ENCODE measurements around the gene GRIK4. TPM values are rescaled to one million over a fixed set of nuclear protein-coding genes. Genes with fewer than 3 reads are reported as not detected.

GRIK4 gene
- total and polyA plus RNA-seq, 2 donors from 2014 or later, result 0.25 TPM; not detected in 1

GRCh38 chr11:120709808-120710207 is 198.3 kb downstream of the GRIK4 start:
- no peaks in the 10 kb centered on the region for H3K27me3 ChIP-seq (ENCODE audit: control insufficient read depth, insufficient read depth, low read length)
- FAIRE-seq (no peak), DNase-seq (peak in 1 of 5 donors; percentile 21)
- H3K9me3 ChIP-seq (ENCODE audit: control insufficient read depth in 2 of 3, insufficient read depth in 1 of 3, low read length in 3 of 3), result peaks cover 0 to 3% (median 3%) of the 10 kb centered on the region in 3 donors
- no peak overlapping the region for H3K4me3 ChIP-seq (ENCODE audit: low read length in 3 of 3)
- TF ChIP-seq, protein P1, sequence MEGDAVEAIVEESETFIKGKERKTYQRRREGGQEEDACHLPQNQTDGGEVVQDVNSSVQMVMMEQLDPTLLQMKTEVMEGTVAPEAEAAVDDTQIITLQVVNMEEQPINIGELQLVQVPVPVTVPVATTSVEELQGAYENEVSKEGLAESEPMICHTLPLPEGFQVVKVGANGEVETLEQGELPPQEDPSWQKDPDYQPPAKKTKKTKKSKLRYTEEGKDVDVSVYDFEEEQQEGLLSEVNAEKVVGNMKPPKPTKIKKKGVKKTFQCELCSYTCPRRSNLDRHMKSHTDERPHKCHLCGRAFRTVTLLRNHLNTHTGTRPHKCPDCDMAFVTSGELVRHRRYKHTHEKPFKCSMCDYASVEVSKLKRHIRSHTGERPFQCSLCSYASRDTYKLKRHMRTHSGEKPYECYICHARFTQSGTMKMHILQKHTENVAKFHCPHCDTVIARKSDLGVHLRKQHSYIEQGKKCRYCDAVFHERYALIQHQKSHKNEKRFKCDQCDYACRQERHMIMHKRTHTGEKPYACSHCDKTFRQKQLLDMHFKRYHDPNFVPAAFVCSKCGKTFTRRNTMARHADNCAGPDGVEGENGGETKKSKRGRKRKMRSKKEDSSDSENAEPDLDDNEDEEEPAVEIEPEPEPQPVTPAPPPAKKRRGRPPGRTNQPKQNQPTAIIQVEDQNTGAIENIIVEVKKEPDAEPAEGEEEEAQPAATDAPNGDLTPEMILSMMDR (IDR thresholded peaks at IDR 0.05; ENCODE audit: borderline replicate concordance, extremely low read depth, insufficient read depth), result no peak
- no peak overlapping the region for H3K27ac ChIP-seq (ENCODE audit: low read depth in 2 of 2, low read length in 2 of 2)
- H3K9ac ChIP-seq (ENCODE audit: low read length in 3 of 3), result no peak overlapping the region
- intact Hi-C loops (cut with DNase I), result no loop called here
- no peaks in the 10 kb centered on the region for H3K36me3 ChIP-seq (ENCODE audit: control insufficient read depth in 2 of 3, insufficient read depth in 3 of 3, low read length in 3 of 3)
- H3K4me1 ChIP-seq (ENCODE audit: control insufficient read depth in 2 of 3, insufficient read depth in 2 of 3, low read depth in 1 of 3, low read length in 3 of 3), result peaks cover 3 to 6% (median 3%) of the 10 kb centered on the region in 3 donors

GRCh38 chr11:120710354-120711131 is 199.0 kb downstream of the GRIK4 start:
- H3K4me1 ChIP-seq (ENCODE audit: control insufficient read depth in 2 of 3, insufficient read depth in 2 of 3, low read depth in 1 of 3, low read length in 3 of 3), result peaks cover 3 to 6% (median 3%) of the 10 kb centered on the region in 3 donors
- FAIRE-seq, result no peak
- H3K9me3 ChIP-seq (ENCODE audit: control insufficient read depth in 2 of 3, insufficient read depth in 1 of 3, low read length in 3 of 3), result peaks cover 0 to 3% (median 0%) of the 10 kb centered on the region in 3 donors
- TF ChIP-seq, protein P1 (IDR thresholded peaks at IDR 0.05; ENCODE audit: borderline replicate concordance, extremely low read depth, insufficient read depth), result no peak
- H3K9ac ChIP-seq (ENCODE audit: low read length in 3 of 3), result no peak overlapping the region
- intact Hi-C loops (cut with DNase I), result no loop called here
- no peaks in the 10 kb centered on the region for H3K27me3 ChIP-seq (ENCODE audit: control insufficient read depth, insufficient read depth, low read length)
- H3K4me3 ChIP-seq (ENCODE audit: low read length in 3 of 3), result no peak overlapping the region
- H3K36me3 ChIP-seq (ENCODE audit: control insufficient read depth in 2 of 3, insufficient read depth in 3 of 3, low read length in 3 of 3), result no peaks in the 10 kb centered on the region
- DNase-seq, result peak; percentile 85 to 91 (median 89)
- H3K27ac ChIP-seq (ENCODE audit: low read depth in 2 of 2, low read length in 2 of 2), result no peak overlapping the region

DNA sequence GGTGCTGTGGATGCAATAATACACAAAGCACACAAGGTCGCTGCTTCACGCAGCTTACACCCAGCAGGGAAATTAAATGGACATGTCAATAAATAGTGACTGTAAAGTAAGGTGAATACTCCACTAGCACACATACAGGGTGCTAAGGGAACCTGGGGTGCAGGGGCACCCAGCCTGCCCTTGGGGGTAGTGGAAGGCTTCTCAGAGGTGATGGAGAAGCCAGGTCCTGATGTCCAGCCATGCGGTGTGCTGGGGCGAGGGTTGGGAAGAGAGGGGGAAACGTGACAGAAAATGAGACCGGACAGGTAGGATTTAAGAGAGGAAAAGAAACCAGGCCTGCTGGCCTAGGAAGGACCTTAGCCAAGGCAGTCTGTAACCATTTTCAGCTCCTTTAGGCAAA is 200.5 kb downstream of the GRIK4 start:
- no peaks in the 10 kb centered on the region for H3K27me3 ChIP-seq (ENCODE audit: control insufficient read depth, insufficient read depth, low read length)
- intact Hi-C loops (cut with DNase I), result no loop called here
- peaks cover 0 to under 1% (median 0%) of the 10 kb centered on the region in 3 donors for H3K9me3 ChIP-seq (ENCODE audit: control insufficient read depth in 2 of 3, insufficient read depth in 1 of 3, low read length in 3 of 3)
- DNase-seq (no peak), FAIRE-seq (no peak)
- no peak overlapping the region for H3K27ac ChIP-seq (ENCODE audit: low read depth in 2 of 2, low read length in 2 of 2)
- no peaks in the 10 kb centered on the region for H3K36me3 ChIP-seq (ENCODE audit: control insufficient read depth in 2 of 3, insufficient read depth in 3 of 3, low read length in 3 of 3)
- peaks cover 3 to 6% (median 3%) of the 10 kb centered on the region in 3 donors for H3K4me1 ChIP-seq (ENCODE audit: control insufficient read depth in 2 of 3, insufficient read depth in 2 of 3, low read depth in 1 of 3, low read length in 3 of 3)
- H3K9ac ChIP-seq (ENCODE audit: low read length in 3 of 3), result no peak overlapping the region
- TF ChIP-seq, protein P1 (IDR thresholded peaks at IDR 0.05; ENCODE audit: borderline replicate concordance, extremely low read depth, insufficient read depth), result no peak
- H3K4me3 ChIP-seq (ENCODE audit: low read length in 3 of 3), result no peak overlapping the region

Data from kidney (tissue), 14 donors.